Left ventricle myocardium inferior (tissue), 1 donor: ENCODE data around the gene CPNE4. TPM values are rescaled to one million over a fixed set of nuclear protein-coding genes. Genes with fewer than 3 reads are reported as not detected.
A peak's percentile ranks its signal among the peaks of the same experiment; 100 is the strongest.

Experiments used
- DNase-seq: peaks from one replicate; pipeline ENCODE4 v3.0.0-alpha.2; 2020
- H3K27ac ChIP-seq: fragments of 200-600 bp; replicated peaks from 2 replicates; pipeline ENCODE4 v1.8.0; 2021
- H3K27me3 ChIP-seq: fragments of 200-600 bp; 2 replicates; pipeline ENCODE4 v1.8.0; 2021; ENCODE audit warnings: low read depth
- H3K36me3 ChIP-seq: fragments of 200-600 bp; 2 replicates; pipeline ENCODE4 v1.8.0; 2021
- H3K4me1 ChIP-seq: fragments of 200-600 bp; 2 replicates; pipeline ENCODE4 v1.8.0; 2021
- H3K4me3 ChIP-seq: fragments of 200-600 bp; 2 replicates; pipeline ENCODE4 v1.8.0; 2021; ENCODE audit warnings: mild to moderate bottlenecking, moderate library complexity
- H3K9me3 ChIP-seq: fragments of 200-600 bp; replicated peaks from 2 replicates; pipeline ENCODE4 v1.8.0; 2021
- intact Hi-C: fragments of 100-400 bp; cut with micrococcal nuclease; formaldehyde crosslinking; loops from one replicate; pipeline ENCODE4 v1.11.0; 2022
- total RNA-seq: library from RNA; stranded (reverse); fragmentation: NEBNext Ultra II Directional; extraction: Animal tissue kit (Norgen Biotek cat#: 25700); gene quantifications from one replicate; pipeline ENCODE4 v1.2.1, GENCODE V29; 2021
- TF ChIP-seq, protein P1 (sequence below): fragments of 200-600 bp; IDR thresholded peaks from 2 replicates; pipeline ENCODE4 v1.8.0; 2021; ENCODE audit warnings: antibody characterized with exemption, mild to moderate bottlenecking, borderline replicate concordance
- donor health status: DM: no; HTN: yes; CAD: no; lungs with severe emphysema.

CPNE4 gene
- total RNA-seq, 1 donor from 2014 or later: 17.9 TPM

GRCh38 chr3:131546441-131546840 lies 488.4 kb downstream of the CPNE4 start:
- no peak for DNase-seq
- no peak overlapping the region for H3K27ac ChIP-seq
- H3K4me3 ChIP-seq: no peak overlapping the region
- intact Hi-C loops: no loop called here
- peaks cover 13% of the 10 kb centered on the region for H3K4me1 ChIP-seq
- TF ChIP-seq, protein P1, sequence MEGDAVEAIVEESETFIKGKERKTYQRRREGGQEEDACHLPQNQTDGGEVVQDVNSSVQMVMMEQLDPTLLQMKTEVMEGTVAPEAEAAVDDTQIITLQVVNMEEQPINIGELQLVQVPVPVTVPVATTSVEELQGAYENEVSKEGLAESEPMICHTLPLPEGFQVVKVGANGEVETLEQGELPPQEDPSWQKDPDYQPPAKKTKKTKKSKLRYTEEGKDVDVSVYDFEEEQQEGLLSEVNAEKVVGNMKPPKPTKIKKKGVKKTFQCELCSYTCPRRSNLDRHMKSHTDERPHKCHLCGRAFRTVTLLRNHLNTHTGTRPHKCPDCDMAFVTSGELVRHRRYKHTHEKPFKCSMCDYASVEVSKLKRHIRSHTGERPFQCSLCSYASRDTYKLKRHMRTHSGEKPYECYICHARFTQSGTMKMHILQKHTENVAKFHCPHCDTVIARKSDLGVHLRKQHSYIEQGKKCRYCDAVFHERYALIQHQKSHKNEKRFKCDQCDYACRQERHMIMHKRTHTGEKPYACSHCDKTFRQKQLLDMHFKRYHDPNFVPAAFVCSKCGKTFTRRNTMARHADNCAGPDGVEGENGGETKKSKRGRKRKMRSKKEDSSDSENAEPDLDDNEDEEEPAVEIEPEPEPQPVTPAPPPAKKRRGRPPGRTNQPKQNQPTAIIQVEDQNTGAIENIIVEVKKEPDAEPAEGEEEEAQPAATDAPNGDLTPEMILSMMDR: no peak
- H3K27me3 ChIP-seq: no peaks in the 10 kb centered on the region
- no peaks in the 10 kb centered on the region for H3K36me3 ChIP-seq
- no peaks in the 10 kb centered on the region for H3K9me3 ChIP-seq

GRCh38 chr3:131544557-131544956 lies 490.3 kb downstream of the CPNE4 start:
- Histone ChIP-seq H3K9me3 (no peaks in the 10 kb centered on the region), H3K36me3 (no peaks in the 10 kb centered on the region), H3K27me3 (no peaks in the 10 kb centered on the region), H3K4me3 (no peak overlapping the region), H3K4me1 (peaks cover 13% of the 10 kb centered on the region), H3K27ac (peak overlapping the region; percentile 72)
- intact Hi-C loops: no loop called here
- no peak for DNase-seq
- TF ChIP-seq, protein P1: no peak

GRCh38 chr3:131543714-131544113 lies 491.1 kb downstream of the CPNE4 start:
- Histone ChIP-seq H3K4me3 (no peak overlapping the region), H3K9me3 (peaks cover 1% of the 10 kb centered on the region), H3K27ac (peak overlapping the region; percentile 72), H3K27me3 (no peaks in the 10 kb centered on the region), H3K36me3 (peaks cover 4% of the 10 kb centered on the region), H3K4me1 (peaks cover 13% of the 10 kb centered on the region)
- intact Hi-C loops: no loop called here
- peak; percentile 77 for DNase-seq
- TF ChIP-seq, protein P1: no peak

DNA sequence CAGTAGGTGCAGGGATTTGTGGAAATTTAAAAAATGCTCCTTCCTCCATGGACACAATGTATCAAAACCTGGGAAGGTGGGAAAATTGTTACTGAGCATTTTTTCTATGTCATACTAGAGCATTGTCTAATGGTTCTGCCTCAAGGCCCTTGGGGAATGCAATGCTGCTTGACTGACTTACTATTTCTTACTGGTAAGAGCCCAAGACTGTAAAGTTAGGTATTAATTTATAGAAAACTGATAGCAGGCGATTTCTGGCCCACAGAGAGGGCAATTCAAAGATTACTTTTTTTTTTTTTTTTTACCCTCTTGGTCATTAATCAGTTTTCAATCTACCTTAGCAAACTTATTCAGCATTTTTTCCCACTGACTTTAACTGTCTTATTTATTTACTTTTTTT lies 493.5 kb downstream of the CPNE4 start:
- Histone ChIP-seq H3K4me1 (peaks cover 13% of the 10 kb centered on the region), H3K4me3 (no peak overlapping the region), H3K9me3 (peaks cover 4% of the 10 kb centered on the region), H3K27ac (no peak overlapping the region), H3K36me3 (peaks cover 7% of the 10 kb centered on the region), H3K27me3 (no peaks in the 10 kb centered on the region)
- DNase-seq: no peak
- intact Hi-C loops: no loop called here
- TF ChIP-seq, protein P1: no peak

- peaks cover 7% of the 10 kb centered on the region for H3K36me3 ChIP-seq
- DNase-seq: no peak
- intact Hi-C loops: no loop called here
- H3K4me1 ChIP-seq: peaks cover 13% of the 10 kb centered on the region
- H3K9me3 ChIP-seq: peaks cover 4% of the 10 kb centered on the region
- no peaks in the 10 kb centered on the region for H3K27me3 ChIP-seq
- TF ChIP-seq, protein P1: no peak
- no peak overlapping the region for H3K27ac ChIP-seq
- H3K4me3 ChIP-seq: no peak overlapping the region
Measured at GRCh38 chr3:131540821-131541220, 494.0 kb downstream of the CPNE4 start.

DNA sequence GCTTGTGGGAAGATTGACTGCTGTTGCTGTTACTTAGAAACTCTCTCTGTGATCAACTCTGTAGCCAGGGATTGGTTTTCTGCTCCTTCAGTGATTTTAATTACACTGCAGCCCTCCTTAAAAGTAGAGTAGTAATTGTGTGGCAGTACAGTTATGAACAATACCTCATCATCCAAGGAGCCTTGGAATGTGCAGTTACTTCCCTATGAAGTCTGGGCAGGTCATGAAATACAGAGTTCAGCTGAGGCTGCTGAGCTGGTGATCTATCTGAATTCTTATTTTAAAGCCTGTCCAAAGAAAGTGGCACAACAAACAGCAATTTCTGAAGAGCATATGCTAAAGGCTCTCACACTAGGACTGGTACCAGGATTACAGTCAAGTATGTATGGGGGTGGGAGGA lies 494.7 kb downstream of the CPNE4 start:
- TF ChIP-seq, protein P1: no peak
- Histone ChIP-seq H3K36me3 (peaks cover 7% of the 10 kb centered on the region), H3K27me3 (no peaks in the 10 kb centered on the region), H3K4me3 (no peak overlapping the region), H3K27ac (no peak overlapping the region), H3K4me1 (peaks cover 13% of the 10 kb centered on the region), H3K9me3 (peaks cover 4% of the 10 kb centered on the region)
- intact Hi-C loops: no loop called here
- DNase-seq: no peak
